CD4-positive, alpha-beta T cell treated with Interleukin-6 for 4 hours (primary cell): ENCODE results near the gene OR6B3.

Experiments used
- DNase-seq: peaks from one replicate; pipeline ENCODE4 v3.0.0-alpha.2; 2020; ENCODE audit warnings: mixed read lengths

OR6B3 gene

GRCh38 chr2:240043279-240043989 is 9.9 kb downstream of the OR6B3 start:
- DNase-seq = no peak

DNA sequence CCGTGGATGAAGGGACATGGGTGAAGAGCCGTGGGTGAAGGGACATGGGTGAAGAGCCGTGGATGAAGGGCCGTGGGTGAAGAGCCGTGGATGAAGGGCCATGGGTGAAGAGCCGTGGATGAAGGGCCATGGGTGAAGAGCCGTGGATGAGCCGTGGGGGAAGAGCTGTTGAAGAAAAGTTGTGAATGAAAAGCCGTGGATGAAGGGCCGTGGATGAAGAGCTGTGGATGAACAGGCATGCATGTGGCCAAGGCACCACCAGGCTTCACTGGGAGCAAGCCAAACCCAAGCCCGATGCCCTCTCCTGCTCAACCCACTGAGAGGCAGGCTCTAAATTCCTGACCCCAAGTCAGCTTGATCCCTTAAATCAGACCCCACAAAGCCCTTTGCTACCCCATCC is 10.6 kb downstream of the OR6B3 start:
- DNase-seq = no peak

DNA sequence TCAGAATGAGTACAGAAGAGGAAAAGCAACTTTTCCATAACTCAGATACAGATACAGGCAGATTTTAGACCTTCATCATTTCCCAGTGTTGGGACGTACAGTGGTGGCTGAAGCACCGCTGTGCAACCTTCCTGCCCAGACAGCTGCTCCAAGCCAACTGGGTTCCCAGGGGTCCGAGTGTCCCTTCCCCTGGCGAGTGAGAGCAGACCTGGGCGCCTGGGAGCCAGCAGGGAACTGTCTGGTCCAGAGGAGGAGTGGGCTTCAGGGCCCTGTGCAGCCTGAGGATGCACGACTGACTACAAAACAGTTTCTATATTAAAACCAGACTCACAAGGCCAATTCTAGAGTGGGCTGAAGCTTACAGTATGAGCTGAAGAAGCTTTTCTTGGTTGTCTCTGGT is 12.0 kb downstream of the OR6B3 start:
- DNase-seq = no peak

DNA sequence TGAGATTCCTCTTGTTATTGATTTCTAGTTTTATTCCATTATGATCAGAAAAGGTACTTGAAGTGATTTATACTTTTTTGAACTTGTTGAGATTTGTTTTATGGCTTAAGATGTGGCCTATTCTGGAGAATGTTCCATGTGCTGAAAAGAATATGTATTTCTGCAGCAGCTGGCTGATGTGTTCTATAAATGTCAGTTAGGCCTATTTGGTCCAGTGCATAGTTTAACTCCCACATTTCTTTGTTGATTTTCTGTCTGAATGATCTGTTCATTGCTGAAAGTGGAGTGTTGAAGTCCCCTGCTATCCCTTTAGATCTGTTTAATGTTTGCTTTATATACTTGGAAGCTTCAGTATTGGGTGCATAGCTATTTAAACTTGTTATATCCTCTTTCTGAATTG is 16.0 kb downstream of the OR6B3 start:
- no peak for DNase-seq

GRCh38 chr2:240033330-240033678 is 20.0 kb downstream of the OR6B3 start:
- no peak for DNase-seq

GRCh38 chr2:240032406-240033329 is 20.7 kb downstream of the OR6B3 start:
- DNase-seq = no peak

DNA sequence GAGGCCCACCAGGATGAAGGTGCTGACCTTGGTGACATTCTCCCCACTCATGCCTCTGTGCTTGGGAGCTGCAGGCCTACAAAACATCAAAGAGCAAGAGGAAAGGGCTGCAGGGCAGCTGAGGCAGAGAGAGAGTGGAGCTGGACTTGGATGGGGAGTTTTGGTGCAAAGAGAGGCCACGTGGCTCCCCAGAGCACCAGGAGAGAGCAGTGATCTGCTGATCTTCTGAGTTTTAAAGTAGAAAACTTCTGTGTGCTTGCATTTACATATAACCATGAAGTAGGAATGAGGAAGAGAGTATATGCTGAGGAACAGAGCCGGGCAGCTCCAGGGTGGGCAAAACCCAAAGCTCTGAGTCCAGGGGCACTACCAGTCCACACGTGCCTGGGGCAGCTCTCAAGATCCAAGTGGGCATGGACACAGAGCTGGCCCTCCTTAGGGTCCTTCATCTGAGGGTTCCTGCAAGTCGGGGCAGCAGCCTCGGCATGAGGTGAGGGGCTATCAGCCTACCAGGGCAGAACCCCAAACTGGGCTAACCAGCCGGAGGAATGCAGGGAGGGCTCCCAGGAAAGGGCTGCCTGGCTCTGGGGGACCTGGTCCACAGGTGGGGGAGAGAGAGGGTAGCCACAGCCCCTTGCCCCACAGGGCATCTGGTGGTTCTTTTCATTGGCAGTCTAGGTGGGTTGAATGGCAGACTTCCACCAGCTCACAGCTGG is 22.8 kb downstream of the OR6B3 start, which contains the start of gene OR6B2:
OR6B2 (minus strand) TSS at position 51 of the 716 bp plus-strand sequence; CDS start at position 51, 0 bp downstream.
- no peak for DNase-seq

DNA sequence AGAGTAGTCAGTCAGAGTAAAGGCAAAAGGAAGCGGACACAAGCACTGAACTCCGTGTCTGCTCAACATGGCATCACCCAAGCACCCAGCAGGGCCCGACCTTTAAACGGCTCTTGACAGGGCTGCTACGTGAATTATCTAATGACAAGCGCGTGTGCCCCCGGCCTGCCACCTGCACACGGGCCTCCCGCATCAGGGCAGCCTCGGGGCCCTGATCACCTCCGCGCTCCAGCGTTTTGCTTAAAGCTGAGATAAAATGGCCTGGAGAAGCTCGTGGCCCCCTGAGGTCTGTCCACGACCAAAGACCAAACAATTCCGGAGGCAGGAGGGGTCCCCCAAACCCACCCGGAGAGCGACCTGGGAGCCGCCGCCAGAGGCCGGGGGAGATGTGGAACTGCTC is 28.6 kb downstream of the OR6B3 start:
- no peak for DNase-seq

- DNase-seq = no peak
Observed at GRCh38 chr2:240023792-240024191, 29.5 kb downstream of the OR6B3 start.

- peak; percentile 73 for DNase-seq
Observed at GRCh38 chr2:240021488-240022104, 31.7 kb downstream of the OR6B3 start.

GRCh38 chr2:240018071-240018750 is 35.1 kb downstream of the OR6B3 start:
- DNase-seq = no peak

- no peak for DNase-seq
Observed at GRCh38 chr2:240014327-240014726, 39.0 kb downstream of the OR6B3 start.

- no peak for DNase-seq
Observed at GRCh38 chr2:240013343-240013742, 40.0 kb downstream of the OR6B3 start.

DNA sequence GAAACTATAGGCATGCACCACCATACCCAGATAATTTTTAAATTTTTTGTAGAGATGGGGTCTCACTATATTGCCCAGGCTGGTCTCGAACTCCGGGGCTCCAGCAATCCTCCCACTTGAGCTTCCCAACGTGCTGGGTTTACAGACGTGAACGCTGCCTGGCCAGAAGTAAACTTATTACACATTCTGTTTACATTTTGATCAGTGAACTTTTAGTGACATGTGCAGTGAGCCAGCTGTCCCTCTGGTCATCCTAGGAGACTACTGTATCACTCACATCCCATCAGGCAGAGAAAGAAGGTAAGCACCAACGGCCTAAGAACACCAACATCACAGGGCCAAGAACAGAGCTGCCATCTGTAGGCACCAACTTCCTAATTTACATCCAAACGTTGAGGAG is 50.3 kb downstream of the OR6B3 start:
- no peak for DNase-seq

- no peak for DNase-seq
Observed at GRCh38 chr2:240000671-240001070, 52.6 kb downstream of the OR6B3 start.

GRCh38 chr2:239997686-239998409 is 55.5 kb downstream of the OR6B3 start:
- DNase-seq = no peak
